GM19397 (cell line): ENCODE measurements around the gene TMEM240.
"Not testable (repeated sequence)": the region's sequence is repeated elsewhere in the genome, so short reads cannot be mapped to it uniquely, and the experiment has no call there.

Source experiments
- ATAC-seq: cut with Tn5 transposase; IDR thresholded peaks from one replicate; pipeline ENCODE4 v1.9.1; 2021; ENCODE audit warnings: mild to moderate bottlenecking, moderate library complexity; ENCODE audit not compliant: unreplicated experiment

Gene TMEM240

GRCh38 chr1:1527092-1527816 lies 13.2 kb downstream of the TMEM240 start:
- ATAC-seq: no peak

DNA sequence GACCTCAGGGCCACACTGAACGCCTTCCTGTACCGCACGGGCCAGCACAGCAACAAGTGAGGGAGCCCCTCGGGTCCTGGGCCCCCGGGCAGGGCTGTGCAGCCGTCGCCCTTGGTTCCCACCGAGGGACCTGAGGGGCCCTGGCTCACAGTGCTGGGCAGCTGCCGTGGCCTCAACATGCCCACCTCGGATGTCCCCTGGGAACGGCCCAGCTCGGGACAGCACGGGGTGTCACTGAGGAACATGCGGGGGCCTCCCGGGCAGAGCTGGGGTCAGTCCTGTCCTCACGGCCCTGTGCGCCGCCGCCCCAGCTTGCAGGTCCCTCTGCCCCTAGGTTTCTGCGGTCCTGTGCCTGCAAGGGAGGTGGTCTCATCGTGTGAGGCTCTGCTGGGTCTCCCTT lies 13.9 kb downstream of the TMEM240 start:
- not testable (repeated sequence) for ATAC-seq

- not testable (repeated sequence) for ATAC-seq
Measured at GRCh38 chr1:1524750-1525383, 15.6 kb downstream of the TMEM240 start.

GRCh38 chr1:1523651-1524050 lies 16.8 kb downstream of the TMEM240 start:
- ATAC-seq: not testable (repeated sequence)

DNA sequence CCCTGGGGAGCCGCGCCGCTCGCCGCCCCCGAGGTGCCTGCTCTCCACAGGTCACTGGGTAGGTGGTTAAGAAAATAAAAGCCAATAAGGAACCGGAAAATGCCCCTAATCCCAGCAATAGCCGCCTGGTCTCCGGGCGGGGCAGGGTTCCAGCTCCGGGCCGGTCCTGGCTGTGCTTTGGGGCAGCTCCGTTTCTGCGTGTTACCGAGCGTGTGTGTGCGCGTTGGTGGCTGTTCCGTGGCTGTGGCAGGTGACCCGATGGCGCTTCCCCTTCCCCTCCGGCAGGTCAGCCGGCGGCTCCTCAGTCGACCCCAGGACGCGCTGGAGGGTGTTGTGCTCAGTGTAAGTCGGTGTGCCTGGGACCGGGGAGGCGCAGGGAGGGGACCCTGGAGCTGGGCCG lies 17.2 kb downstream of the TMEM240 start:
- ATAC-seq: not testable (repeated sequence)

DNA sequence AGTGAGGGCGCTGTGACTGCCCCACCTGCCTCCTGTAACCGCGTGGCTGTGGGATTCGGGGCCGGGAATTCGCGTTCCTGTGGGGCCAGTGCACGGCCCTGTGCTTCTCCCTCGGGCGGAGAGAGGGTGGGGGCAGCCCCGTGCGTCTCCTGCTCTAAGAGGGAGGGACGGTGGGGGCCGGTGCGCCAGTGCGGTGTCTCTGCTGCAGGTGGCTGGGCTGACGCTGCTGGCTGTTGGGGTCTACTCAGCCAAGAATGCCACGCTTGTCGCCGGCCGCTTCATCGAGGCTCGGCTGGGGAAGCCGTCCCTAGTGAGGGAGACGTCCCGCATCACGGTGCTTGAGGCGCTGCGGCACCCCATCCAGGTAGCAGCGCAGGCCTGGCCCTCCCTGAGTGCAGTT lies 17.9 kb downstream of the TMEM240 start:
- not testable (repeated sequence) for ATAC-seq

DNA sequence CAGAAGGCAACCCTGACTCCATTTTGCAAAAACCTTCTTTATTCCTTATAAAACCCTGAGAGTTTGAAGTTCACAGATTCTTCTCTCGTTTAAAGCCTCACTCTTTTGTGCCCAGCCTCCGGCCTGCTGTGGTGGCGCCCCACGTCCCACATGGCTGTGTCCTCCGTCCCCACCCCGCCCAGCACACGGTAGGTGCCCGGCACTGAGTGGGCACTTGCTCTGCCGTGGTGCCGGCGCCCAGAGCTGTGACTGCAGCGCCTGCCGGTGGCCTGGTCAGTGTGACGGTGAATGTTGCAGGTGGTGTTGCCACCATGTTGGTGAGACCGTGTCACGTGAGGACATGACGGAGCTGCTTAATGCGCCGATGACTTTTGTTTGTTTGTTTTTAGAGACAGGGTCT lies 19.1 kb downstream of the TMEM240 start:
- ATAC-seq: no peak

DNA sequence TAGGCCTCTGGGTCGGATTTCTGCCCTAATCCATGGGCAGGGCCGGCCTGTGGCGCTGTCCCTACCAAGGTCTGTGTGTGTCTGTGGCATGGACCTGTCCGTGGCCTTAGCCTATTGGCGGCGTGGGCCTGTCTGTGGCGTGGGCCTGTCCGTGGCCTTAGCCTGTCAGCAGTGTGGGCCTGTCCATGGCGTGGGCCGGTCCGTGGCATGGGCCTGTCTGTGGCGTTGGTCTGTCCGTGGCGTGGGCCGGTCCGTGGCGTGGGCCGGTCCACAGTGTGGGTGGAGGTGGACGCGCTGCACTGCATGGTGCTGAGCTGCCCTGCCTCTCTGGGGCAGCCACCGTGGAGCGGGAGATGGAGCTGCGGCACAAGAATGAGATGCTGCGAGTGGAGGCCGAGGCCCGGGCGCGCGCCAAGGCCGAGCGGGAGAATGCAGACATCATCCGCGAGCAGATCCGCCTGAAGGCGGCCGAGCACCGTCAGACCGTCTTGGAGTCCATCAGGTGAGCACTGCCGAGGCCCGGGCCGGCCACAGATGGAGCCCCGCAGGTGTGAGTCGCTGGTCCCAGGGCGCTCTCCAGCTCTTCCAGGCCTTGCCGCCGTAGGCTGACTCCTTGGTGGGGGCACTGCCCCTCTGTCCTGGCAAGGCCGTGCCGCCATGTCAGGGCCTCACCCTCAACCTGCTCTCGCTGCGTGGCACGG lies 20.5 kb downstream of the TMEM240 start:
- ATAC-seq: not testable (repeated sequence)

GRCh38 chr1:1518621-1519007 lies 21.8 kb downstream of the TMEM240 start:
- not testable (repeated sequence) for ATAC-seq

DNA sequence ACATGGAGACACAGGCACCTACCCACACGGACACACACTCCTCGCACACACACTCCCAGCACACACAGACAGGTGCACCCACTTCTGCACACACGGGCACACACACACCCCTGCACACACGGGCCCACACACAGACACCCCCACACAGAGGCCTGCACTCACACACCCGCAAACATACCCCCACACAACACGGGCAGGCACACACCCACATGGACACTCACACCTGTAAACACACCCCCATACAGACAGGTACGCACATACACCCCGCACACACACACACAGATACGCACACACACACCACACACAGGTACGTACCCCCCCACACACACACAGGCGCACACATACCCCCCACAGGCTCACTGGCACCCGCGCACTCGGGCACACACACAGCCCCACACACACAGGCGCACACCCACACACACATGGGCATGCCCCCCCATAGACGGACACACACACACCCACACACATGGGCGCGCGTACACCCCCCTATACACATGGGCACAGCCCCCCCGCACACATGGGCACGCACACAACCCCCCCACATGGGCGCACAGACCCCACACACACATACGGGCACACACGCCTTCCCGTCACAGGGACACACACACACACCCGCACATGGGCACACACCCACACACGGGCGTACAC lies 22.3 kb downstream of the TMEM240 start:
- no peak for ATAC-seq

GRCh38 chr1:1516923-1517322 lies 23.5 kb downstream of the TMEM240 start:
- ATAC-seq: not testable (repeated sequence)

DNA sequence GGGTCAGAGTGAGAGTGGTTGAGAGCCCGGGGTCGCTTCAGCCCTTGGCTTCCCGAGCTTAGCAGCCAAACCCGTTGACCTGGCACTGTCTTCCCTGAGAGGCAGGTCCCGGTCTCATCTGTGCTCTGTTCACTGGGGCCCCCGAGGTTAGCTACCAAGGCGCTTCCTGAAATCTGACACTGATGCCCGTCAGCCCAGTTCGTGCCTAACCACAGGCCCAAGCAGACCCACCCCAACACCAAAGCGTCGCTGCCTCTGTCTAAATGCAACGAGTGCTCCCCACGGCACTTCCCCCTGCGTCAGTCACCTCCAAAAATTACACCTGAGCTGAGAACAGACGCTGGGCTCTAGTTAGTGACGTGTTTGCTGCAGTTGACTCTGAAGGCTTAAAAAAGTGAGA lies 26.0 kb downstream of the TMEM240 start:
- ATAC-seq: not testable (repeated sequence)

GRCh38 chr1:1513675-1514074 lies 26.7 kb downstream of the TMEM240 start:
- not testable (repeated sequence) for ATAC-seq

DNA sequence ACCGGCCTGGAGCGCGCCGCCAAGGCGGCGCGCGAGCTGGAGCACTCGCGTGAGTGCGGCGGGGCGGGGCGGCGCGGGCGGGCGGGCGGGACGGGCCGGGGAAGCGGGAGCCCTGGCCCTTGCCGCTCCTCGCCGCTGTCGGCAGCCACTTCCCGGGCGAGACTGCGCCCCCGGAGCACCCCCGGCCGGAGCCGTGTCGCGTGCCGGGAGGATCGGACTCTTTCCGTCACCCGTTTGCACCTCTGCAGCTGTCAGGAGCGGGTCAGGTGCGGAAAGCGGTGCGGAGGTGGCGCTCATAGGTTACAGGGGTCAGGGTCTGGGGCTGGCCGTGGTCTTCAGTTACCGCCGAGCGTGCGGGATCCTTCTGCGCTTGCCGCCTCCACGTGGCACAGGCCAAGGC lies 28.0 kb downstream of the TMEM240 start:
- ATAC-seq: peak; percentile 5

DNA sequence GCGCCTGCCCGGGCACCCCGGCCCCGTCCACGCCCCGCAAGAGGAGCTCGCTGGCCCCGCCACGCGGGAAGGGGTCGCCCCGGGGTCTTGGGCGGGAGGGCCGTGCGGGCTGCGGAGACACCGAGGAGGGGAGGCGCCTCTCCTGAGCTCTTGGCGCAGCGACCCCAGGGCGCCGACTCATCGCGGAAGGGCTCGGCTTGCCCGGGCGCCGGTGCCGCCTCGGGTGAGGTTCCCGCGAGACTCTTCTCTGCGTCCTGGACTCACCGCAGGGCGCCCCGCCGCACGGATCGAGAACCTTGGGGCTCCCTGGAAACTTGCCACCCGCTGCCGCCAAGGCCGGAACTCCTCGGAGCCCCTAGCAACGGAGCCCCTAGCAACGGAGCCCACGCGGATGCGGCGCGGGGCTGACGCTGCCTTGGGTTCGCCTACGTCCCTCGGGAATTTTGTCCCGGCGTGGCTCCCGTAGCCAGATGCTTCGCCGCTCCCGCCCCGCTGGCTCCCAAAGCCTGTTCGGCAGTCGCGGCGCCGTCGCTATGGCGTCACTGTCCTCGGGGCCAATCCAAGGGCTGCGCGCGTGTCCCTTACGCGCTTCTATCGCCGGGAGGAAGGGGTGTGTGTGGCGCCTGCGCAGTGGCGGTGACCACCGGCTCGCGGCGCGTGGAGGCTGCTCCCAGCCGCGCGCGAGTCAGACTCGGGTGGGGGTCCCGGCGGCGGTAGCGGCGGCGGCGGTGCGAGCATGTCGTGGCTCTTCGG lies 28.7 kb downstream of the TMEM240 start, which contains the start of gene ATAD3A:
ATAD3A (plus strand) TSS at position 630 of the 753 bp plus-strand sequence; CDS start at position 737, 107 bp downstream.
- ATAC-seq: peak; percentile 87

GRCh38 chr1:1510912-1511532 lies 29.4 kb downstream of the TMEM240 start:
- no peak for ATAC-seq

- ATAC-seq: not testable (repeated sequence)
Measured at GRCh38 chr1:1509465-1509850, 31.0 kb downstream of the TMEM240 start.

- not testable (repeated sequence) for ATAC-seq
Measured at GRCh38 chr1:1508775-1509464, 31.5 kb downstream of the TMEM240 start.

DNA sequence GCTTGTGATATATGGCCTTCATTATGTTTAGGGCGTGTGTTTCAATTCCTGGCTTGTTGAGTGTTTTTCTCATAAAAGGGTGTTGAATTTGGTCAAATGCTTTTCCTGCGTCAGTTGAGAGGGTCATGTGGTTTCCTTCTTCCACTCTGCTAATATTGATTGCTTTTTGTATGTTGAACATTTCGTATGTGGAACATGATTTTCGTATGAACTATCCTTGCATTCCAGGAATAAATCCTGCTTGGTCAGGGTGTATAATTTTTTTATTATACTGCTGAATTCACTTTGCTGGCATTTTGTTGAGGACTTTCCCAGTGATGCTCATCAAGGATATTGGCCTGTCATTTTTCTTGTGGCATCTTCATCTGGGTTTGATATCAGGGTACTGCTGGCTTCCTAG lies 33.1 kb downstream of the TMEM240 start:
- ATAC-seq: no peak
